Central memory CD4-positive, alpha-beta T cell (primary cell): ENCODE data around the gene MAP2K4.
"Not testable (repeated sequence)": the region's sequence is repeated elsewhere in the genome, so short reads cannot be mapped to it uniquely, and the experiment has no call there.

Source experiments
- DNase-seq: peaks from one replicate; pipeline ENCODE4 v3.0.0; 2022

The MAP2K4 gene

GRCh38 chr17:12094336-12094735, 73.7 kb downstream of the MAP2K4 start:
- DNase-seq: no peak

GRCh38 chr17:12095522-12095921, 74.8 kb downstream of the MAP2K4 start:
- no peak for DNase-seq

GRCh38 chr17:12097326-12097725, 76.6 kb downstream of the MAP2K4 start:
- no peak for DNase-seq

GRCh38 chr17:12098568-12098967, 77.9 kb downstream of the MAP2K4 start:
- DNase-seq: no peak

- no peak for DNase-seq
Observed at GRCh38 chr17:12099412-12099811, 78.7 kb downstream of the MAP2K4 start.

- DNase-seq: no peak
Observed at GRCh38 chr17:12104831-12105230, 84.2 kb downstream of the MAP2K4 start.

GRCh38 chr17:12107905-12108304, 87.2 kb downstream of the MAP2K4 start:
- no peak for DNase-seq

- DNase-seq: no peak
Observed at GRCh38 chr17:12110906-12111305, 90.2 kb downstream of the MAP2K4 start.

- no peak for DNase-seq
Observed at GRCh38 chr17:12113156-12113555, 92.5 kb downstream of the MAP2K4 start.

- DNase-seq: no peak
Observed at GRCh38 chr17:12114686-12115418, 94.2 kb downstream of the MAP2K4 start.

GRCh38 chr17:12116143-12116542, 95.5 kb downstream of the MAP2K4 start:
- no peak for DNase-seq

- DNase-seq: no peak
Observed at GRCh38 chr17:12118617-12119016, 97.9 kb downstream of the MAP2K4 start.

GRCh38 chr17:12122075-12122474, 101.4 kb downstream of the MAP2K4 start:
- DNase-seq: no peak

GRCh38 chr17:12127177-12127576, 106.5 kb downstream of the MAP2K4 start:
- no peak for DNase-seq

GRCh38 chr17:12127667-12128066, 107.0 kb downstream of the MAP2K4 start:
- no peak for DNase-seq

GRCh38 chr17:12128946-12129345, 108.3 kb downstream of the MAP2K4 start:
- DNase-seq: no peak

GRCh38 chr17:12133183-12133582, 112.5 kb downstream of the MAP2K4 start:
- no peak for DNase-seq

GRCh38 chr17:12134101-12134500, 113.4 kb downstream of the MAP2K4 start:
- no peak for DNase-seq

GRCh38 chr17:12134587-12134986, 113.9 kb downstream of the MAP2K4 start:
- no peak for DNase-seq

GRCh38 chr17:12136243-12136642, 115.6 kb downstream of the MAP2K4 start:
- no peak for DNase-seq

- no peak for DNase-seq
Observed at GRCh38 chr17:12136646-12137045, 116.0 kb downstream of the MAP2K4 start.

GRCh38 chr17:12137859-12138258, 117.2 kb downstream of the MAP2K4 start:
- DNase-seq: no peak

- DNase-seq: no peak
Observed at GRCh38 chr17:12140685-12141084, 120.0 kb downstream of the MAP2K4 start.

- not testable (repeated sequence) for DNase-seq
Observed at GRCh38 chr17:12162187-12162586, 141.5 kb downstream of the MAP2K4 start.

- DNase-seq: no peak
Observed at GRCh38 chr17:12164085-12164484, 143.4 kb downstream of the MAP2K4 start.
